ENCODE results near the gene BABAM2.

The BABAM2 gene

DNA sequence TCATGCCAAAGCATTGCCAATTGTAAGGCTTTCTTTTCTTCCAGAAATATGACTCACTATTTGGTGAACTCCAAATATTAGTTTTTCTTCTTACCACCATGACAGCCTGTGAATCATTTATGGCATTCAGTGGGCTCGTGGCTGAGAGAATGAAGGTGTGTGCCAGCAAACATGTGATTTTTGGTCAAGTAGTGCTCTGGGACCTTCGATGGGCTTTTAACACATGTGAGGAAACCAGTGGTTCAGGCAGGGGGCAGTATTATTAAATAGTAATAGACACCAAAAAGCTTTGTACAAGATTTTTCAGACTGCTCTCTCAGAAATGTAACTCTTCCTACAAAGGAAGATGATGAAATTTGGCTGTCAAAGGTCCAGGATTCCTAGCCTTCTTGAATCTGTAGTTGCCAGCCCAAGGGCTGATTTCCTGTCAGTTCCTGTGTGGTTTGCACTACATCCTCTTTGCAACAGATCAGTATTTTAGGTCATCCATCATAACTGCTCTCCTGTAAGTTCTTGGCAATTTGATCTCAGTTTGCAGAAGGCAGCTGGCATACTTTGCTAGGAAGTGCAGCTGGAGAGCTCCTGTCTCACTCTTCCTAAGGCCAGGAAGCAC lies 64.3 kb downstream of the BABAM2 start:
- Histone ChIP-seq H3K27ac (ENCODE audit: low read length) (no peak overlapping the region), H3K4me3 (ENCODE audit: low read length) (no peak overlapping the region), H3K79me2 (ENCODE audit: low read length) (no peaks in the 10 kb centered on the region), H4K20me1 (ENCODE audit: insufficient read depth, low read length) (no peaks in the 10 kb centered on the region), H3F3A (ENCODE audit: insufficient read depth, low read length) (no peaks in the 10 kb centered on the region), H3K27me3 (replicated peaks; ENCODE audit: insufficient read depth, low read length) (no peaks in the 10 kb centered on the region), H3K4me2 (ENCODE audit: low read depth, low read length) (peak overlapping the region; percentile 29), H3K36me3 (replicated peaks; ENCODE audit: insufficient read depth, low read length) (no peaks in the 10 kb centered on the region), H3K9ac (ENCODE audit: low read length) (no peak overlapping the region), H3K9me2 (replicated peaks; ENCODE audit: insufficient read depth, low read length) (no peaks in the 10 kb centered on the region), H2AFZ (ENCODE audit: low read length) (no peak overlapping the region), H3K4me1 (ENCODE audit: low read length) (peaks cover 9% of the 10 kb centered on the region), H3K9me3 (replicated peaks; ENCODE audit: insufficient read depth, low read length) (no peaks in the 10 kb centered on the region)
- peak; percentile 52 for DNase-seq
- no peak for TF ChIP-seq EZH2 (optimal IDR thresholded peaks at IDR 0.05; ENCODE audit: low read depth, low read length)
- TF ChIP-seq, protein P1, sequence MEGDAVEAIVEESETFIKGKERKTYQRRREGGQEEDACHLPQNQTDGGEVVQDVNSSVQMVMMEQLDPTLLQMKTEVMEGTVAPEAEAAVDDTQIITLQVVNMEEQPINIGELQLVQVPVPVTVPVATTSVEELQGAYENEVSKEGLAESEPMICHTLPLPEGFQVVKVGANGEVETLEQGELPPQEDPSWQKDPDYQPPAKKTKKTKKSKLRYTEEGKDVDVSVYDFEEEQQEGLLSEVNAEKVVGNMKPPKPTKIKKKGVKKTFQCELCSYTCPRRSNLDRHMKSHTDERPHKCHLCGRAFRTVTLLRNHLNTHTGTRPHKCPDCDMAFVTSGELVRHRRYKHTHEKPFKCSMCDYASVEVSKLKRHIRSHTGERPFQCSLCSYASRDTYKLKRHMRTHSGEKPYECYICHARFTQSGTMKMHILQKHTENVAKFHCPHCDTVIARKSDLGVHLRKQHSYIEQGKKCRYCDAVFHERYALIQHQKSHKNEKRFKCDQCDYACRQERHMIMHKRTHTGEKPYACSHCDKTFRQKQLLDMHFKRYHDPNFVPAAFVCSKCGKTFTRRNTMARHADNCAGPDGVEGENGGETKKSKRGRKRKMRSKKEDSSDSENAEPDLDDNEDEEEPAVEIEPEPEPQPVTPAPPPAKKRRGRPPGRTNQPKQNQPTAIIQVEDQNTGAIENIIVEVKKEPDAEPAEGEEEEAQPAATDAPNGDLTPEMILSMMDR (IDR thresholded peaks at IDR 0.05; ENCODE audit: low read length), result peak; percentile 30

DNA sequence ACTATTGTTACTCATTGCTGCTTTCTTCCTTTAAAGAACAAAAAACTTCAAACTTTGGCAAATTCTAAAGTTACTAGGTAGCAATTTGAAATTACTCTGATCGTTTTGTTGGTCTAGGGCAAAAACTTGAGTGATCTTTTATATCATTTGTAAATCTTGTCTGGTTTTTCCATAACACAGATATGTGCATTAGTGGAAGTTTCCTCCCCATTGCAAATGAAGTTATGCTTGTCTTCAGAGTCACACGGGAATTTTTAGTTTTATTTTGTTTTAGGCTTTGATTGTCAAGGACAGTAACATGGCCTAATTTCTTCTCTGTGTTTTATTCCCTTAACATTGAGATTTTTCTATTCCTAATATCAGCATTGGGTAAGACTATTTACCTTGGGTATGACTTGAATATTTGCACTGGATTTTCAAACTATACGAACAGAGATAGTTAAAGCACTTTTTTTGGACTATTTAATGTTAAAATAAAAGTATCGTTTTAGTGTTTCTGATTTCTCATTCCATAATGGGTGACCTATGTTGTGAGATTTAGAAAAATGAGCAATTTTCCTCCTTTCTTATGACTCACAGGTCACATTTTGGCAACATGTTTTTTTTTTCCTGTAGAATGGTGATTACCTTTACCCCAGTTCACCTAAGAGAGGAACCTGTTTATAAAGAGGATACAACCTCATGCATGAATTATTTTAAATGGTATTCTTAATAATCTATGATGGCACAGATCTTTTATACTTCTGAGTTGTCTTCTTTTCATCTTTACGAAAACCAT lies 65.0 kb downstream of the BABAM2 start:
- no peaks in the 10 kb centered on the region for H3F3A ChIP-seq (ENCODE audit: insufficient read depth, low read length)
- H3K27ac ChIP-seq (ENCODE audit: low read length), result no peak overlapping the region
- H4K20me1 ChIP-seq (ENCODE audit: insufficient read depth, low read length), result no peaks in the 10 kb centered on the region
- no peaks in the 10 kb centered on the region for H3K79me2 ChIP-seq (ENCODE audit: low read length)
- H3K27me3 ChIP-seq (replicated peaks; ENCODE audit: insufficient read depth, low read length), result no peaks in the 10 kb centered on the region
- H3K36me3 ChIP-seq (replicated peaks; ENCODE audit: insufficient read depth, low read length), result no peaks in the 10 kb centered on the region
- TF ChIP-seq, protein P1 (IDR thresholded peaks at IDR 0.05; ENCODE audit: low read length), result no peak
- TF ChIP-seq EZH2phosphoT487 (IDR thresholded peaks at IDR 0.05; ENCODE audit: low read length) (no peak), EZH2 (optimal IDR thresholded peaks at IDR 0.05; ENCODE audit: low read depth, low read length) (no peak)
- no peak overlapping the region for H3K9ac ChIP-seq (ENCODE audit: low read length)
- H3K4me1 ChIP-seq (ENCODE audit: low read length), result peaks cover 9% of the 10 kb centered on the region
- H2AFZ ChIP-seq (ENCODE audit: low read length), result no peak overlapping the region
- H3K9me2 ChIP-seq (replicated peaks; ENCODE audit: insufficient read depth, low read length), result no peaks in the 10 kb centered on the region
- peak overlapping the region; percentile 29 for H3K4me2 ChIP-seq (ENCODE audit: low read depth, low read length)
- no peaks in the 10 kb centered on the region for H3K9me3 ChIP-seq (replicated peaks; ENCODE audit: insufficient read depth, low read length)
- DNase-seq, result no peak
- H3K4me3 ChIP-seq (ENCODE audit: low read length), result no peak overlapping the region

DNA sequence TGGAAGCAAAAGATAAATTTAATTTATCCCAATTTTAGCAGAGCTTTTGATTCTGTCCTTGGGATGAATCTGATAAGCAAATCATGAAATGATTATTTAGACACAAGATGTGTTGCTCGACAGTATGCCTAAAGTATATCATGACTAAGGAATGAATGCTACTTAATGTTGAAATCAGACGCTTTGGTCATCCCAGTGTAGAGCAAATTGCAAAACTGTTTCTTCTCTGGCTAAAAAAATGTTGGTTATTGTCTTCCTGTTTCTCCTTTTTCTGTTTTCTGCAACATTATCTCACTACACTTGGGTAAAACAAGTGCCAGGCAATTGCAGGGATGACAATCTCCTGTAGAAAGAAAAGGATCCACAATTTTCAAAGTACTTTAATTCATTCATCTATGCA lies 66.4 kb downstream of the BABAM2 start:
- Histone ChIP-seq H2AFZ (ENCODE audit: low read length) (no peak overlapping the region), H3F3A (ENCODE audit: insufficient read depth, low read length) (no peaks in the 10 kb centered on the region), H3K4me1 (ENCODE audit: low read length) (peaks cover 9% of the 10 kb centered on the region), H3K9ac (ENCODE audit: low read length) (no peak overlapping the region), H3K27me3 (replicated peaks; ENCODE audit: insufficient read depth, low read length) (no peaks in the 10 kb centered on the region), H3K27ac (ENCODE audit: low read length) (no peak overlapping the region), H3K4me2 (ENCODE audit: low read depth, low read length) (no peak overlapping the region), H3K9me3 (replicated peaks; ENCODE audit: insufficient read depth, low read length) (no peaks in the 10 kb centered on the region), H3K9me2 (replicated peaks; ENCODE audit: insufficient read depth, low read length) (no peaks in the 10 kb centered on the region), H4K20me1 (ENCODE audit: insufficient read depth, low read length) (no peaks in the 10 kb centered on the region), H3K4me3 (ENCODE audit: low read length) (no peak overlapping the region), H3K36me3 (replicated peaks; ENCODE audit: insufficient read depth, low read length) (no peaks in the 10 kb centered on the region), H3K79me2 (ENCODE audit: low read length) (no peaks in the 10 kb centered on the region)
- no peak for DNase-seq
- TF ChIP-seq EZH2 (optimal IDR thresholded peaks at IDR 0.05; ENCODE audit: low read depth, low read length) (no peak), EZH2phosphoT487 (IDR thresholded peaks at IDR 0.05; ENCODE audit: low read length) (no peak)
- TF ChIP-seq, protein P1 (IDR thresholded peaks at IDR 0.05; ENCODE audit: low read length), result no peak
